Hematopoietic multipotent progenitor cell treated with erythropoietin and hydrocortisone succinate and interleukin-3 and kit ligand, for 8 days (in vitro differentiated cells): ENCODE data around the gene PPP2R5C.

Source experiments
- DNase-seq: peaks from one replicate; pipeline ENCODE4 v3.0.0-alpha.2; 2015

PPP2R5C gene

GRCh38 chr14:101819251-101819990, 57.9 kb downstream of the PPP2R5C start:
- DNase-seq, result no peak

- no peak for DNase-seq
Observed at GRCh38 chr14:101820283-101820798, 58.8 kb downstream of the PPP2R5C start.

GRCh38 chr14:101821528-101821927, 60.0 kb downstream of the PPP2R5C start:
- DNase-seq, result no peak

DNA sequence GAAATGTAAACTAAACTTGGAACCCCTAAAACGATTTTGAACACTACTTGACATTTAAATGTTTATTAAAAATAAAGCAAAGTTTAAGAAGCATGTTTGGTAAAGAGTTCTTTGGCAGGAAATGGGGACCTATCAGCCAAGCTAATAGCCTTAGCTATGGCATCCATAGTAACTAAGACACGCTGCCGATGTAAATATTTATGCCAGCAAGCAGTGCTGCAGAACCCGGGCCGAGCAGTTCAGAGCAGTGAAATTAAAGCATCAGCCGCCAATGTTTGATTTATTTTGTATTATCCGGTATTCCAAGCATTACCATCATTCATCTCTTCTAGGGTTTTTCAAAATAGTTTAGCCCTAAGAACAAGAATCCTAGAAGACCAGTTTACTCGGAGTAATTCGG, 61.6 kb downstream of the PPP2R5C start:
- DNase-seq, result no peak

DNA sequence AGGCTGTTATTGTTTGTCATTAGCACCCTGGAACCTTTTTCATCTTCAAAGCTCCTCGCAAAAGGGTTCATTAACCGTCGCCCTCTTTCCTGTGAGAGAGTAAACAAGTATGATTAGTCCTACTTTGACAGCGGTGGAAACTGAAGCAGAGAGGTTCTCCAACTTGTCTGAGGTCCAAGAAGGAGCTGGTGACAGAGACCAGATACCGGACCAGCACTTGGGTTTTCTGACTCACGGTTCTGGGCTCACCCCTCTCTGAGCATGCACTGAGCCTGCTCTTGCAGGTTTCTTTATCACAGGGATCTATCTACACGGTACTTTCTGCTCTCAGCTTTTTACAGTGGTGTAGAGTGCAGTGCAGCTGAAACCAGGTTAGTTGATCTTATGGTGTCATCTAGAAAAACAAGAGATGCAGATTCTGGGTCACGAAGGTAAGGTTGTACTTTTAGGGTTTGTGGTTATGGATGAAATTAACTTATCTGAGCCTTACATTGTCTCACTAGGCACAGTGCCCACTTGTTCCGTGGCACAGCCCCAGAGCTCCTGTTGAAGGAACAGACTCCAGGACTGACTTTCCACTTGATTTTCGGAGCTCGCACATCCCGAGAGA, 62.1 kb downstream of the PPP2R5C start:
- DNase-seq, result peak; percentile 69

- no peak for DNase-seq
Observed at GRCh38 chr14:101824339-101824727, 62.8 kb downstream of the PPP2R5C start.

DNA sequence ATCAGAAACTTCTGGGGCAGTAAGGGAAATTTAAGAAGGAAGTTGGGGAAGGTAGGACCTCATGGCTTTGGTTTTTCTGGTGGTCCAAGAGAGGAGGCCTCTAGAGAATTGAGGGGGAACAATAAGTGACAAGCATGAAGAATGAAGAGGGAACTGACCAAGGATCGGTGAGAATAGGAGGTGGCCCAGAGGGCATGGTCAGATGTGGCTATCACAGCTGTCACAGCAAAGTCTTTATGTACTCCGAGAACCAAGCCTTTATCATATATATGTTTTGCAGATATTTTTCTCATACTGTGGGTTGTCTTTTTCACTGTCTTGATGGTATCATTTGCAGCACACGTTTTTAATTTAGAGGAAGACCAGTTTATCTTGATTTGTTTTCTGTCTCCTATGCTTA, 64.3 kb downstream of the PPP2R5C start:
- DNase-seq, result peak; percentile 59

GRCh38 chr14:101826351-101826750, 64.8 kb downstream of the PPP2R5C start:
- no peak for DNase-seq

GRCh38 chr14:101827286-101827685, 65.8 kb downstream of the PPP2R5C start:
- no peak for DNase-seq

DNA sequence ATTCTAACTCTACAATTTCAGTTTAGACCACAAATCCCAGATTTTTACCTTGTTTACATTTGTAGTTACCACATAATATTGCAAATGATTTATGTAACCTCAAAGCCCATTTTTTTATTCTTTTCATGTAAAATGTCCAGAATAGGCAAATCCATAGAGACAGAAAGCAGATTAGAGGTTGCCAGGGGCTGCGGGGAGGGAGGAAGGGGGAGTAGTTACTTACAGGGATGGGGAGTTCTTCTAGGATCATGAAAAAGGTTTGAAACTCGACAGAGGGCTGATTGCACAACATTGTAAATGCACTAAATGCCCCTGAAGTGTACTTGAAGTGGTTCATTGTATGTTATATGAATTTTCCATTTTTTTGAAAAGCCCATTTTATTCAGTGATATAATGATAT, 66.5 kb downstream of the PPP2R5C start:
- no peak for DNase-seq

DNA sequence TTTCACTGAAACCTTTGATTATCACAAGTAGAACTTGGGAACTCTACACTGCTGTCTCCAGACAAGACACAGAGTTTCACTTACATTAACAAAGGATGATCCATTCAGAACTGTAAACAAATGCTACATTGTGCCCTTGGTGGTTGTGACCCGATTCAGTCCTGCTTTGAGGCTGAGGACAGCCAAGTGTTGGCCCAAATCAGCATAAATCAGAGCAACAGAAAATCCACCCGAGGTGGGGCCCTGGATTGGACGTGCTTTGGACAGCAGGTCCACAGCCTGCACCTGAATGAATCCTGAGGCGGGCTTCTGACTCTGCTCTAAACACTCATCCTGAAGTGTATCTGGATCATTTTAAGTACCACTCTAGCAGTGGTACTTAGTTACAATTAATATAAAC, 68.8 kb downstream of the PPP2R5C start:
- no peak for DNase-seq

GRCh38 chr14:101833045-101833444, 71.5 kb downstream of the PPP2R5C start:
- no peak for DNase-seq

DNA sequence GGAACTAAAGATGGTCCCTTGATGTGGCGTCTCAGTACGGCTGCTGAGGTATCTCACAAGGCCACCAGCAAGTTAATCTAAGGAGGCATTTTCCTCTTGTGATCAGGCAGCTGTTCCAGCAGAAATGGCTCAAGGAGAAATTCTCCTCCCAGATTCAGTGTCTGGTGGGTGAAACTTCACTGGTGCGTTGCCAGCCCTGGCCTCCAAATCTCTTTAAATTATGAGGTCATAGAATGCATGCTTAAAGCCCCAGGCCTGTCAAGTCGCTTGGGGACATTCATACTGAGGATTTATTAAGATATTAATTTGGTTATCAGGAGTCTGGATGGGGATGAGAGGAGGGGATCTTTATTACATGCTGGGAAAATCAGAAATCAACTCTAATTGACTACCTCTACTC, 72.9 kb downstream of the PPP2R5C start:
- no peak for DNase-seq

GRCh38 chr14:101834800-101835547, 73.5 kb downstream of the PPP2R5C start:
- DNase-seq, result no peak

DNA sequence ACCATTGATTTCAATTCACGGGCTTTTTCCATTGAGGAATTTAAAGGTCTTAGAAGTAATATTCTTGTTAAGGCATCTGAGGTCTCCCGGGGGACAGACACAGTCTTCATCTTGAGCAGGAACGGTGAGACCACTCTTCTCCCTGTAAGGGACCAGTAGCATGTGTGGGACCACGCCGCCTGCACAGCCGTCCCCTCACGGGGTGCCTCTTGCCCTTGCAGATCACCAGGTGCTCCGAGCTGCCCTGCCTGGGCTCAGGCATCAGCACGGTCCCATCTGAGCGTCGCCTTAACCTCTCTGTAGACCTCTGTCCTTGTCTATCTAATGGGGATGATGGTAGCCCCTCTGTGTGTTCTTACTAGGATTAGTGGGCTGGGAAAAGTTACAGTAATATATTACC, 74.1 kb downstream of the PPP2R5C start:
- no peak for DNase-seq

DNA sequence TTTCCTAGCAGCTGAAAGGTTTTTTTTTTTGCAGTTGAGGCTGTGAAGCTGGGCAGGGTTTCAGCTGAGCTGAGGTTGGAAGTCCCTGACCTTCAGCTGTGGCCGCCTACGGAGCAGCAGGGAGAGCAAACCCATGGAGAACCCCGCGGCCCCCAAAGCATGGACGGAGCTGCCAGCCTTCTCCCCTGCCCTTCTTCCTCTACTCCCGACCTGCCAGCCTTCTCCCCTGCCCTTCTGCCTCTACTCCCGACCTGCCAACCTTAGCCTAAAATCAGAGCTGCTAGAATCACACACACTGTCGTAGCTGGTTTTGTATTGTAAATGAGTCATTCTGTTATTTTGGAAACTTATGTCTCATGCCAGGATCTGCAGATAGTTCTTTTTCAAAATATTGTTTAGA, 74.6 kb downstream of the PPP2R5C start:
- no peak for DNase-seq

GRCh38 chr14:101838476-101838875, 77.0 kb downstream of the PPP2R5C start:
- peak; percentile 63 for DNase-seq

DNA sequence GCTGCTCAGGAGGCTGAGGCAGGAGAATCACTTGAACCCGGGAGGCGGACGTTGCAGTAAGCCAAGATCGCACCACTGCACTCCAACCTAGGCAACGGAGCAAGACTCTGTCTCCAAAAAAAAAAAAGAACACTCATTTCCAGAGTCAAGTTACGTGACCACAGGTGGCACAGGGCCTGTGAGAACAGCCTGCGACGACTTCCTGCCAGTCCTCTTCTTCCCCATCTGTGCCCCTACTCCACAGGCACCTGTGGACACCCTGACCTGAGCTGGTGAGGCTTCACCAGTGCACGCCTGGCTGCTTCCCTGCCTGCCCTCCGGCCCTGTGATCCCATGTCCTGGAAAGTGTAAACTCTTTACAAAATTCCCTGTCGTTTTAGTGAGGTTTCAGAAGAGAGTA, 77.7 kb downstream of the PPP2R5C start:
- DNase-seq, result no peak

DNA sequence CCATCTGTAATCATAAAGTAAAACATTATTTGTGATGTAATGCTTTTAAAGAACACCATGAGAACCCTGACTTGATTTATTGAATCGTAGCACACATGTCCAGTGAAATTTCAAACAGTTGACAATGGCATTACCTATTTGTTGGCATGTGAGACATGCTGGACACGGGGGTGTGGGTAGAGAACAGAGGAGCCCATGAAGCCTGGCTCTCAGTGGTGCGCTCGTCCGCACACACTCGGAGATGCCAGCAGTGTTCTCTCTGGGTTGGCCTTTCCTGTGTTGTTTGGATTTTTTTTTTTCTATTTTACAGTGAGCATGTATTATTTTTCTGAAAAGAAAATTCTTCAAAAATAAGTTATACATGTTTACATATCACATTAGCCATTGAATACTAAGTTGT, 78.2 kb downstream of the PPP2R5C start:
- no peak for DNase-seq

DNA sequence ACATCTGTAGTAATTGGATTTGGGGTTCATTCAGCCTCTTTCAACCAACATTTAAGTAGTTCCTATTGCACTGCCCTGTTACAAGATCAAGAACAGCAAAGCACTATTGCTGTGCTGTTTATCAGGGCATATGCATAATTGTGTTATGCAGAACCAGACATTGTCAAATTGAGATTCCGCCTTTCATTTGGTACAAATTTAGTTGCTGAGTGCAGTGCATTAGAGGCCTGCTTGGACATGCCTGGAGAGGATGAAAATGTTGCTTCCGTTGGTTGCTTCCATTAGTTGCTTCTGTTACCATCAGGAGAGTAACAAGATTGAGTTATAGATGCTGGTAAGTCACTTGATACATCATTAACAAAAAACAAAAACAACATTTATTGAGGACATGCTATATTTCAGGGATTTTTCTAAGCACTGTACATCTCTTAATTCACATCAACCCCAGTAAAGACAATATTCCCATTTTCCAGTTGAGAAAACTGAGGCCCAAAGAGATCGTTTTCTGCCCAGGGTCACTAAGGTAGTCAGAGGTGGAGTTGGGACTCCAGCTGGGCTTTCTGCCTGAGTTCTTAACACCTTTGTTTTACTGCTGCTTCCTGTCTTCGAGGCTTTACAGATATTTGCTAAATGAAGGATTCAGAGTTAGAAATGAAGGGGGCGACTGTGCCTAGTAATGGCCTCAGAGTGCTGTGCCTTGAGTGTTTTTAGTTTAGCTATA, 79.3 kb downstream of the PPP2R5C start:
- DNase-seq, result no peak

- no peak for DNase-seq
Observed at GRCh38 chr14:101843038-101843437, 81.5 kb downstream of the PPP2R5C start.

DNA sequence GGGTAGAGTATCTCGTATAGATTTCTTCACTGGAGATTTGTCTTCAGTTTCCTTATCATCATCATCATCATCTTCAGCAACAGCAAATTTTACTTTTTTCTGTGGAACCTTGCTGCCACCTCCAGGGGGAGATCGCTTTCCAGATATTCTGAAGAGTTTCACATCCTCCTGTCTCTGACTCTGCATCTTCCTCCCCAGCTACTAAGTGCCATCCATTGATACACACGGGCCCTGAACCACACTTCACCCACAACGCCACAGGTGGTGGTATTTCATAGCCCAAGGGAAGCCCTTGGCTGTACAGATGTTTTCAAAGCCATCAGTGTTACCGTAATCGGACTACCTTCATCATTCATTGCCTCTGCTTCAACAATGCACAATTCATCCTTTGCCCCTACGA, 82.2 kb downstream of the PPP2R5C start:
- peak; percentile 36 for DNase-seq

GRCh38 chr14:101844219-101844618, 82.7 kb downstream of the PPP2R5C start:
- no peak for DNase-seq
